Measurements from ENCODE around the gene IQCN. TPM values are rescaled to one million over a fixed set of nuclear protein-coding genes. Genes with fewer than 3 reads are reported as not detected.

IQCN gene
- polyA plus RNA-seq, 1 donor (not counting 4 experiments of a cell fraction or from before 2014, with no cell fraction given), result not detected

- Histone ChIP-seq H3K4me2 (ENCODE audit: control insufficient read depth, extremely low read depth, insufficient read depth, low read depth, low read length) (no peak overlapping the region), H3K9me3 (ENCODE audit: control insufficient read depth, low read depth, low read length) (no peaks in the 10 kb centered on the region), H3K36me3 (ENCODE audit: control insufficient read depth in 2 of 2, extremely low read depth in 1 of 2, insufficient read depth in 2 of 2, low read length in 2 of 2) (no peaks in the 10 kb centered on the region), H3K27ac (ENCODE audit: control insufficient read depth, insufficient read depth, low read length) (no peak overlapping the region), H4K20me1 (ENCODE audit: control insufficient read depth, extremely low read depth, insufficient read depth, low read length) (no peaks in the 10 kb centered on the region), H3K27me3 (ENCODE audit: control insufficient read depth, extremely low read depth, insufficient read depth, low read length) (no peaks in the 10 kb centered on the region), H3K9ac (ENCODE audit: control insufficient read depth, extremely low read depth, insufficient read depth, low read length) (no peak overlapping the region), H3K9me1 (ENCODE audit: control insufficient read depth, extremely low read depth, insufficient read depth, low read length) (no peaks in the 10 kb centered on the region), H3K79me2 (ENCODE audit: control insufficient read depth, insufficient read depth, low read length) (no peaks in the 10 kb centered on the region), H3K4me1 (ENCODE audit: control insufficient read depth, extremely low read depth, insufficient read depth, low read length) (peaks cover 10% of the 10 kb centered on the region), H2AFZ (ENCODE audit: control insufficient read depth, low read length) (no peak overlapping the region), H3K4me3 (ENCODE audit: control insufficient read depth in 2 of 3, extremely low read depth in 1 of 3, insufficient read depth in 2 of 3, low read depth in 1 of 3, low read length in 3 of 3) (no peak overlapping the region)
- TF ChIP-seq CTCF (optimal IDR thresholded peaks at IDR 0.05 in 1 of 3, IDR thresholded peaks at IDR 0.05 in 1 of 3, conservative IDR thresholded peaks at IDR 0.05 in 1 of 3; ENCODE audit: extremely low read depth in 1 of 3, insufficient read depth in 2 of 3, low read length in 3 of 3) (no peak), EZH2 (IDR thresholded peaks at IDR 0.05; ENCODE audit: low read length) (no peak)
- FAIRE-seq (no peak), DNase-seq (ENCODE audit: low read depth, low spot score) (no peak)
- dilution Hi-C loops (cut with MboI; ENCODE audit: extremely low pct_ligation_motif_present, low sequenced_read_pairs), result no loop called here
Observed at GRCh38 chr19:18297308-18297707, 23.1 kb upstream of the IQCN start.

GRCh38 chr19:18295034-18295451 is 20.8 kb upstream of the IQCN start:
- DNase-seq (ENCODE audit: low read depth, low spot score) (no peak), FAIRE-seq (no peak)
- Histone ChIP-seq H3K4me1 (ENCODE audit: control insufficient read depth, extremely low read depth, insufficient read depth, low read length) (peaks cover 16% of the 10 kb centered on the region), H4K20me1 (ENCODE audit: control insufficient read depth, extremely low read depth, insufficient read depth, low read length) (no peaks in the 10 kb centered on the region), H3K4me3 (ENCODE audit: control insufficient read depth in 2 of 3, extremely low read depth in 1 of 3, insufficient read depth in 2 of 3, low read depth in 1 of 3, low read length in 3 of 3) (no peak overlapping the region), H3K27ac (ENCODE audit: control insufficient read depth, insufficient read depth, low read length) (no peak overlapping the region), H3K36me3 (ENCODE audit: control insufficient read depth in 2 of 2, extremely low read depth in 1 of 2, insufficient read depth in 2 of 2, low read length in 2 of 2) (no peaks in the 10 kb centered on the region), H2AFZ (ENCODE audit: control insufficient read depth, low read length) (no peak overlapping the region), H3K79me2 (ENCODE audit: control insufficient read depth, insufficient read depth, low read length) (no peaks in the 10 kb centered on the region), H3K27me3 (ENCODE audit: control insufficient read depth, extremely low read depth, insufficient read depth, low read length) (no peaks in the 10 kb centered on the region), H3K9ac (ENCODE audit: control insufficient read depth, extremely low read depth, insufficient read depth, low read length) (no peak overlapping the region), H3K4me2 (ENCODE audit: control insufficient read depth, extremely low read depth, insufficient read depth, low read depth, low read length) (no peak overlapping the region), H3K9me1 (ENCODE audit: control insufficient read depth, extremely low read depth, insufficient read depth, low read length) (no peaks in the 10 kb centered on the region), H3K9me3 (ENCODE audit: control insufficient read depth, low read depth, low read length) (no peaks in the 10 kb centered on the region)
- TF ChIP-seq CTCF (optimal IDR thresholded peaks at IDR 0.05 in 1 of 3, IDR thresholded peaks at IDR 0.05 in 1 of 3, conservative IDR thresholded peaks at IDR 0.05 in 1 of 3; ENCODE audit: extremely low read depth in 1 of 3, insufficient read depth in 2 of 3, low read length in 3 of 3) (no peak), EZH2 (IDR thresholded peaks at IDR 0.05; ENCODE audit: low read length) (no peak)
- dilution Hi-C loops (cut with MboI; ENCODE audit: extremely low pct_ligation_motif_present, low sequenced_read_pairs), result no loop called here
